Ishikawa (cell line): ENCODE data around the gene GNG7.
A peak's percentile ranks its signal among the peaks of the same experiment; 100 is the strongest.

Source experiments
- CEBPB ChIP-seq: IDR thresholded peaks from 2 replicates; pipeline ENCODE4 v1.6.1; 2012
- CREB1 ChIP-seq: IDR thresholded peaks from 2 replicates; pipeline ENCODE4 v1.6.1; 2012; ENCODE audit warnings: low read depth
- EGR1 ChIP-seq: IDR thresholded peaks from 2 replicates; pipeline ENCODE4 v1.6.1; 2012
- EP300 ChIP-seq: IDR thresholded peaks from 2 replicates; pipeline ENCODE4 v1.6.1; 2012; ENCODE audit warnings: borderline replicate concordance
- FOXM1 ChIP-seq: IDR thresholded peaks from 2 replicates; pipeline ENCODE4 v1.6.1; 2012; ENCODE audit warnings: low read depth, borderline replicate concordance
- MAX ChIP-seq: IDR thresholded peaks from 2 replicates; pipeline ENCODE4 v1.6.1; 2012
- NFIC ChIP-seq: IDR thresholded peaks from 2 replicates; pipeline ENCODE4 v1.6.1; 2012
- RAD21 ChIP-seq: IDR thresholded peaks from 2 replicates; pipeline ENCODE4 v1.6.1; 2012; ENCODE audit warnings: low read depth
- REST ChIP-seq: IDR thresholded peaks from 2 replicates; pipeline ENCODE4 v1.6.1; 2012; ENCODE audit warnings: low read depth, mild to moderate bottlenecking
- TAF1 ChIP-seq: IDR thresholded peaks from 2 replicates; pipeline ENCODE4 v1.6.1; 2012; ENCODE audit warnings: low read depth, mild to moderate bottlenecking
- TCF12 ChIP-seq: IDR thresholded peaks from 2 replicates; pipeline ENCODE4 v1.6.1; 2012; ENCODE audit warnings: low read depth
- TEAD4 ChIP-seq: IDR thresholded peaks from 2 replicates; pipeline ENCODE4 v1.6.1; 2012
- USF1 ChIP-seq: IDR thresholded peaks from 2 replicates; pipeline ENCODE4 v1.6.1; 2012
- YY1 ChIP-seq: IDR thresholded peaks from 2 replicates; pipeline ENCODE4 v1.6.1; 2012; ENCODE audit warnings: low read depth
- ZBTB7A ChIP-seq: IDR thresholded peaks from 2 replicates; pipeline ENCODE4 v1.6.1; 2012; ENCODE audit warnings: low read depth

Gene GNG7

GRCh38 chr19:2734589-2735288 lies 32.2 kb upstream of the GNG7 start:
- no peak for TF ChIP-seq TCF12
- TF ChIP-seq MAX = 0 out of 2 replicates have a peak, but pooled peaks have one; percentile 24

- TF ChIP-seq YY1 (no peak), FOXM1 (no peak), REST (no peak), RAD21 (no peak), MAX (no peak)
Observed at GRCh38 chr19:2733930-2734588, 31.6 kb upstream of the GNG7 start.

GRCh38 chr19:2732883-2733282 lies 30.4 kb upstream of the GNG7 start:
- TF ChIP-seq USF1 (no peak), NFIC (no peak), RAD21 (no peak), REST (no peak), MAX (no peak), CEBPB (no peak), TCF12 (no peak), YY1 (no peak), ZBTB7A (no peak), EGR1 (no peak), CREB1 (no peak), FOXM1 (no peak), TAF1 (no peak), EP300 (no peak)

GRCh38 chr19:2732157-2732725 lies 29.7 kb upstream of the GNG7 start:
- no peak for TF ChIP-seq FOXM1
- TF ChIP-seq TCF12 = no peak
- no peak for TF ChIP-seq EGR1
- TF ChIP-seq USF1 = no peak
- no peak for TF ChIP-seq YY1
- no peak for TF ChIP-seq MAX
- no peak for TF ChIP-seq TAF1
- TF ChIP-seq TEAD4 = no peak
- no peak for TF ChIP-seq REST
- TF ChIP-seq RAD21 = no peak
- no peak for TF ChIP-seq EP300
- no peak for TF ChIP-seq CEBPB
- TF ChIP-seq NFIC = no peak
- no peak for TF ChIP-seq ZBTB7A
- TF ChIP-seq CREB1 = no peak
